Loucy (cell line): ENCODE data around the gene SNX20.

Source experiments
- CTCF ChIP-seq: fragments of 200-600 bp; sonication (generic); conservative IDR thresholded peaks from 2 replicates; pipeline ENCODE4 v1.5.1; 2014; ENCODE audit warnings: mild to moderate bottlenecking, antibody characterized with exemption, low read length
- EZH2phosphoT487 ChIP-seq: fragments of 200-600 bp; IDR thresholded peaks from 2 replicates; pipeline ENCODE4 v1.6.1; 2018; ENCODE audit warnings: antibody characterized with exemption, mild to moderate bottlenecking, moderate library complexity, borderline replicate concordance

- no peak for TF ChIP-seq CTCF
- TF ChIP-seq EZH2phosphoT487: no peak
Observed at GRCh38 chr16:50712956-50713355, 31.8 kb upstream of the SNX20 start.
